HFF-Myc (cell line): ENCODE data around the gene ATG9A.

Source experiments
- DNase-seq: peaks from one replicate; pipeline ENCODE4 v3.0.0-alpha.2; 2011; ENCODE audit warnings: low read depth; ENCODE audit errors: extremely low read depth
- H3K4me3 ChIP-seq: replicated peaks from 2 replicates; pipeline ENCODE4 v1.5.1; 2011; ENCODE audit warnings: low read depth, mild to moderate bottlenecking, control low read depth, low read length
- TF ChIP-seq, protein P1 (sequence below): IDR thresholded peaks from 2 replicates; pipeline ENCODE4 v1.5.1; 2012; ENCODE audit warnings: mild to moderate bottlenecking, low read depth, low read length, control low read depth; ENCODE audit errors: missing control alignments

The ATG9A gene

GRCh38 chr2:219197388-219197787, 32.0 kb downstream of the ATG9A start:
- no peak for DNase-seq
- TF ChIP-seq, protein P1, sequence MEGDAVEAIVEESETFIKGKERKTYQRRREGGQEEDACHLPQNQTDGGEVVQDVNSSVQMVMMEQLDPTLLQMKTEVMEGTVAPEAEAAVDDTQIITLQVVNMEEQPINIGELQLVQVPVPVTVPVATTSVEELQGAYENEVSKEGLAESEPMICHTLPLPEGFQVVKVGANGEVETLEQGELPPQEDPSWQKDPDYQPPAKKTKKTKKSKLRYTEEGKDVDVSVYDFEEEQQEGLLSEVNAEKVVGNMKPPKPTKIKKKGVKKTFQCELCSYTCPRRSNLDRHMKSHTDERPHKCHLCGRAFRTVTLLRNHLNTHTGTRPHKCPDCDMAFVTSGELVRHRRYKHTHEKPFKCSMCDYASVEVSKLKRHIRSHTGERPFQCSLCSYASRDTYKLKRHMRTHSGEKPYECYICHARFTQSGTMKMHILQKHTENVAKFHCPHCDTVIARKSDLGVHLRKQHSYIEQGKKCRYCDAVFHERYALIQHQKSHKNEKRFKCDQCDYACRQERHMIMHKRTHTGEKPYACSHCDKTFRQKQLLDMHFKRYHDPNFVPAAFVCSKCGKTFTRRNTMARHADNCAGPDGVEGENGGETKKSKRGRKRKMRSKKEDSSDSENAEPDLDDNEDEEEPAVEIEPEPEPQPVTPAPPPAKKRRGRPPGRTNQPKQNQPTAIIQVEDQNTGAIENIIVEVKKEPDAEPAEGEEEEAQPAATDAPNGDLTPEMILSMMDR: no peak
- H3K4me3 ChIP-seq: no peak overlapping the region

GRCh38 chr2:219186754-219187456, 42.5 kb downstream of the ATG9A start:
- no peak for DNase-seq
- H3K4me3 ChIP-seq: no peak overlapping the region
- TF ChIP-seq, protein P1: no peak

DNA sequence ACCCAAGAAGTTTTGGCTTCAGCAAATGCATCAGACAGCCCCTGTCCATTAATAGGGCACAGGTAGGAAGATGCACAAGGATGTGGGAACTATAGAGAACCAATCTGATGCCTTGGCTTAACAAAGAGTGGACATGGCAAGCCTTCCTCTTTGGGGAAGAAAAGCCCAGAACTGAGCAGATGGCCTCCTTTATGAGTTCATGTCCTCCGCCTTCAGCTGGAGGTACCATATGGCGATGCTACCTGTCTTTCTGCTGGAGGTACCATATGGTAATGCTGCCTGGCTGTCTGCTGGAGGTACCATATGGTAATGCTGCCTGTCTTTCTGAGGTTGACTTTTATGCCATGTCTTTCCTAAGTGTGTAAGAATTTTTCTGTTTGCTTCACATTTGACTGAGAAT, 45.3 kb downstream of the ATG9A start:
- TF ChIP-seq, protein P1: no peak
- H3K4me3 ChIP-seq: no peak overlapping the region
- DNase-seq: no peak

DNA sequence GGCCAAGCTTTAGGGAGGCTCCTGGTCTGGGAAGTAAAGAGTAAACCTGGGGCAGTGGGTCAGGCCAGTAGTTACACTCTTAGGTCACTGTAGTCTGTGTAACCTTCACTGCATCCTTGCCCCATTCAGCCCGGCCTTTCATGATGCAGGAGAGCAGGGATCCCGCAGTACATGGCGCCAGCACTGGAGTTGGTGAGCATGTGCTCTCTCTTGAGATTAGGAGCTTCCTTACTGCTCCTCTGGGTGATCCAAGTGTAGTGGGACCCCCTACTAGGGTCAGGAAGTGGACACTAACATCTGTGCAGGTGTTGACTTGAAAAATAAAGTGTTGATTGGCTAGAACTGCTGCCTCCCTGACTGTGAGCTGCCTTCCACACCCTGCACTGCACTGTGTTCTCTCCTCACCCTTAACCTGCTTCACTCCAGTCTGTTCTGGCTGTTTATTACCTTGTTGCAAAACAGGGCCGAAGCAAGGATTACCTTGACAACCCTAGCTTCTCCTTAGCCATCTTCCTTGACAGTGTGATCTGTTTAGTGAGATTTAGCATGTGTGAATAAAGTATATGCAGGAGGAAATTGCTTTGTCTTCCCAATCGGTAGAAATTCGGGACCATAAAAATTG, 46.2 kb downstream of the ATG9A start:
- DNase-seq: no peak
- TF ChIP-seq, protein P1: no peak
- H3K4me3 ChIP-seq: no peak overlapping the region

DNA sequence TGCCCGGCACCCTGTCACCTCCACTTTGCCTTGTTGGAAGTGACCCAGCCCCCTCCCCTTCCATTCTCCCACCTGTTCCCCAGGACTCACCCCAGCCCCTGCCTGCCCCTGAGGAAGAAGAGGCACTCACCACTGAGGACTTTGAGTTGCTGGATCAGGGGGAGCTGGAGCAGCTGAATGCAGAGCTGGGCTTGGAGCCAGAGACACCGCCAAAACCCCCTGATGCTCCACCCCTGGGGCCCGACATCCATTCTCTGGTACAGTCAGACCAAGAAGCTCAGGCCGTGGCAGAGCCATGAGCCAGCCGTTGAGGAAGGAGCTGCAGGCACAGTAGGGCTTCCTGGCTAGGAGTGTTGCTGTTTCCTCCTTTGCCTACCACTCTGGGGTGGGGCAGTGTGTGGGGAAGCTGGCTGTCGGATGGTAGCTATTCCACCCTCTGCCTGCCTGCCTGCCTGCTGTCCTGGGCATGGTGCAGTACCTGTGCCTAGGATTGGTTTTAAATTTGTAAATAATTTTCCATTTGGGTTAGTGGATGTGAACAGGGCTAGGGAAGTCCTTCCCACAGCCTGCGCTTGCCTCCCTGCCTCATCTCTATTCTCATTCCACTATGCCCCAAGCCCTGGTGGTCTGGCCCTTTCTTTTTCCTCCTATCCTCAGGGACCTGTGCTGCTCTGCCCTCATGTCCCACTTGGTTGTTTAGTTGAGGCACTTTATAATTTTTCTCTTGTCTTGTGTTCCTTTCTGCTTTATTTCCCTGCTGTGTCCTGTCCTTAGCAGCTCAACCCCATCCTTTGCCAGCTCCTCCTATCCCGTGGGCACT, 46.9 kb downstream of the ATG9A start:
- H3K4me3 ChIP-seq: no peak overlapping the region
- DNase-seq: no peak
- TF ChIP-seq, protein P1: no peak

DNA sequence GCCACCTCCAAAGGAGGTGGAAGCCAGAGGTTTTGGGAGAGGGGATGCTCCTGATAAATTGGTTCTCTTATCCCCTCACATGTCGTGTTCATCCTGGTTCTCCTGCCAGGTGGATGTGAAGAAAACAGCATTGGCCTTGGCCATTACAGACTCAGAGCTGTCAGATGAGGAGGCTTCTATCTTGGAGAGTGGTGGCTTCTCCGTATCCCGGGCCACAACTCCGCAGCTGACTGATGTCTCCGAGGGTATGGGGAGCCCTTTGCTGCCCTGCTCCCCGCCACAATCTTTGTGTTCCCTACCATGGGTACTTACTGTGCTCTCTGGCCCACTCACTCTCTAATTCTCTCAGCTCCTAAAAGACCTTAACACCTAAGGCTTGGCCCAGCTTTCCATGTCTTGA, 47.9 kb downstream of the ATG9A start:
- TF ChIP-seq, protein P1: no peak
- no peak overlapping the region for H3K4me3 ChIP-seq
- DNase-seq: no peak
